Smooth muscle cell of the brain vasculature (primary cell): Measurements from ENCODE around the gene SLC16A7.

Experiments used
- DNase-seq: peaks from one replicate; pipeline ENCODE4 v3.0.0-alpha.2; 2012; ENCODE audit warnings: low read depth, low spot score

The SLC16A7 gene

GRCh38 chr12:59834659-59835474 is 239.0 kb downstream of the SLC16A7 start:
- DNase-seq = peak; percentile 9
